HepG2 (cell line): Measurements from ENCODE around the gene MTHFD2L. TPM values are rescaled to one million over a fixed set of nuclear protein-coding genes. Genes with fewer than 3 reads are reported as not detected.

Source experiments
- ATAC-seq: fragments of 200-7000 bp; cut with Tn5 transposase; 3 replicates; pipeline ENCODE4 v1.9.1; 2020; ENCODE audit warnings: mild to moderate bottlenecking, moderate library complexity
- BruUV-seq: library from RNA; stranded (reverse); fragments of 400-500 nt; replicated peaks from 2 replicates; lab custom pipeline; 2021; lab: Mats Ljungman, UMichigan
- CTCF ChIA-PET: fragments of 300-600 bp; formaldehyde crosslinking; extraction: SDS; loops from one replicate; lab custom pipeline; 2021; ENCODE audit warnings: low total read pairs, inconsistent platforms, low intra/inter-chr PET ratio; lab: Yijun Ruan, JAX
- POLR2A ChIA-PET: fragments of 350-600 bp; sonication (Branson Sonifier 250); formaldehyde crosslinking; loops from one replicate; lab custom pipeline; 2020; ENCODE audit warnings: antibody characterized with exemption, inconsistent platforms; lab: Yijun Ruan, JAX
- DNase-seq: peaks from one replicate; pipeline ENCODE4 v3.0.0-alpha.2; 2015; ENCODE audit warnings: low spot score
- FAIRE-seq: peaks from 3 replicates; lab custom pipeline; 2011; peaks lifted over from hg19 to GRCh38; lab: Jason Lieb, UNC
- H2AFZ ChIP-seq: one replicate; pipeline ENCODE4 v1.6.1; 2011; ENCODE audit warnings: low read length, inconsistent platforms
- H3K27ac ChIP-seq: fragments of 300-600 bp; 3 replicates; pipeline ENCODE4 v1.8.0; 2011; ENCODE audit warnings: mixed run types, mild to moderate bottlenecking, mixed read lengths, low read length, inconsistent platforms; ENCODE audit not compliant: insufficient read depth; ENCODE audit errors: extremely low read length
- H3K27me3 ChIP-seq, 2 experiments: fragments of 200-600 bp in 1 of 2; 2 replicates in 1 of 2; 3 replicates in 1 of 2; pipeline versions ENCODE4 v1.6.0 to v1.8.0; 2011; ENCODE audit warnings: low read length in 2 of 2, mild to moderate bottlenecking in 2 of 2, moderate library complexity in 2 of 2, inconsistent platforms in 1 of 2; ENCODE audit not compliant: insufficient read depth in 2 of 2, control insufficient read depth in 1 of 2
- H3K36me3 ChIP-seq, 2 experiments: fragments of 200-600 bp in 1 of 2; replicated peaks in 1 of 2; 2 replicates in 1 of 2; 3 replicates in 1 of 2; pipeline versions ENCODE4 v1.5.1 to v1.8.0; 2011; ENCODE audit warnings: low read length in 2 of 2, inconsistent platforms in 1 of 2; ENCODE audit not compliant: insufficient read depth in 2 of 2, control insufficient read depth in 1 of 2
- H3K4me1 ChIP-seq: 2 replicates; pipeline ENCODE4 v1.5.1; 2012; ENCODE audit warnings: low read length, inconsistent platforms; ENCODE audit not compliant: insufficient read depth
- H3K4me2 ChIP-seq: 2 replicates; pipeline ENCODE4 v1.6.0; 2011; ENCODE audit warnings: low read depth, low read length, inconsistent platforms
- H3K4me3 ChIP-seq, 3 experiments: fragments of 200-600 bp in 1 of 3; sonication (generic), shearing (Covaris generic) in 1 of 3; replicated peaks in 1 of 3; 2 replicates each; pipeline ENCODE4 v1.5.1; 2011 to 2016; ENCODE audit warnings: low read length in 3 of 3, inconsistent platforms in 2 of 3, low read depth in 2 of 3, mild to moderate bottlenecking in 2 of 3, control low read depth in 1 of 3, mixed read lengths in 1 of 3; ENCODE audit not compliant: insufficient read depth in 1 of 3
- H3K79me2 ChIP-seq: one replicate; pipeline ENCODE4 v1.6.1; 2011; ENCODE audit warnings: low read length, inconsistent platforms; ENCODE audit not compliant: insufficient read depth
- H3K9ac ChIP-seq: 2 replicates; pipeline ENCODE4 v1.6.0; 2011; ENCODE audit warnings: mild to moderate bottlenecking, low read depth, low read length, inconsistent platforms; ENCODE audit not compliant: insufficient read depth
- H3K9me3 ChIP-seq: 2 replicates; pipeline ENCODE4 v1.5.1; 2012; ENCODE audit warnings: mild to moderate bottlenecking, low read length
- H4K20me1 ChIP-seq: 2 replicates; pipeline ENCODE4 v1.6.0; 2011; ENCODE audit warnings: inconsistent platforms, mild to moderate bottlenecking, low read length, moderate library complexity; ENCODE audit not compliant: insufficient read depth
- AGO2 ChIP-seq: fragments of 200-400 bp; formaldehyde crosslinking; optimal IDR thresholded peaks from 2 replicates; pipeline ENCODE3; 2017; ENCODE audit warnings: mild to moderate bottlenecking, low read depth, low read length, moderate library complexity
- CAMTA2 ChIP-seq: sonication (generic); formaldehyde crosslinking; IDR thresholded peaks from 2 replicates; pipeline ENCODE4 v1.4.0; 2020; ENCODE audit warnings: mild to moderate bottlenecking, missing genetic modification reagents, borderline replicate concordance
- ETV6 ChIP-seq: sonication (generic); formaldehyde crosslinking; conservative IDR thresholded peaks from 2 replicates; pipeline ENCODE4 v1.4.0; 2020; ENCODE audit warnings: missing genetic modification reagents
- FOXO1 ChIP-seq: sonication (generic); formaldehyde crosslinking; IDR thresholded peaks from 2 replicates; pipeline ENCODE4 v1.4.0; 2020; ENCODE audit warnings: missing genetic modification reagents
- GABPB1 ChIP-seq: IDR thresholded peaks from 2 replicates; pipeline ENCODE4 v1.6.1; 2016; ENCODE audit warnings: mild to moderate bottlenecking, missing genetic modification reagents, moderate library complexity, missing compliant biosample characterization
- HOXA5 ChIP-seq: sonication (generic); formaldehyde crosslinking; IDR thresholded peaks from 2 replicates; pipeline ENCODE4 v1.4.0; 2020; ENCODE audit warnings: missing genetic modification reagents
- KLF12 ChIP-seq: sonication (generic); formaldehyde crosslinking; IDR thresholded peaks from 2 replicates; pipeline ENCODE4 v1.4.0; 2020; ENCODE audit warnings: missing genetic modification reagents, borderline replicate concordance
- SAFB2 ChIP-seq: sonication (generic); formaldehyde crosslinking; IDR thresholded peaks from 2 replicates; pipeline ENCODE4 v1.5.1; 2020; ENCODE audit warnings: missing genetic modification reagents, low read depth, mild to moderate bottlenecking, borderline replicate concordance
- SMAD3 ChIP-seq: sonication (generic); formaldehyde crosslinking; IDR thresholded peaks from 2 replicates; pipeline ENCODE4 v1.4.0; 2020; ENCODE audit warnings: missing genetic modification reagents
- ZBTB1 ChIP-seq: sonication (generic); formaldehyde crosslinking; IDR thresholded peaks from 2 replicates; pipeline ENCODE4 v1.4.0; 2020; ENCODE audit warnings: missing genetic modification reagents, borderline replicate concordance
- ZBTB38 ChIP-seq: sonication (generic); formaldehyde crosslinking; IDR thresholded peaks from 2 replicates; pipeline ENCODE4 v1.5.1; 2020; ENCODE audit warnings: mild to moderate bottlenecking, missing genetic modification reagents
- ZNF543 ChIP-seq: sonication (generic); formaldehyde crosslinking; IDR thresholded peaks from 2 replicates; pipeline ENCODE4 v1.4.0; 2020; ENCODE audit warnings: mild to moderate bottlenecking, missing genetic modification reagents
- ZNF572 ChIP-seq: sonication (generic); formaldehyde crosslinking; IDR thresholded peaks from 2 replicates; pipeline ENCODE4 v1.5.1; 2020; ENCODE audit warnings: mild to moderate bottlenecking, missing genetic modification reagents
- ZZZ3 ChIP-seq: sonication (generic); formaldehyde crosslinking; IDR thresholded peaks from 2 replicates; pipeline ENCODE4 v1.4.0; 2020; ENCODE audit warnings: missing genetic modification reagents, mild to moderate bottlenecking, borderline replicate concordance
- WGBS: methylation state at CpG from one replicate; pipeline ENCODE4 v1.1.6; 2017; ENCODE audit warnings: low lambda C conversion rate; 5-methylcytosine and 5-hydroxymethylcytosine counted together
- in situ Hi-C: cut with HindIII; loops from 2 replicates; pipeline ENCODE4 v1.10.0; 2017; ENCODE audit warnings: low pct_unique_long_range_greater_than_20kb; ENCODE audit not compliant: extremely low pct_ligation_motif_present
- intact Hi-C: fragments of 100-400 bp; cut with micrococcal nuclease; formaldehyde crosslinking; loops from one replicate; pipeline ENCODE4 v1.10.0; 2022; ENCODE audit not compliant: unreplicated experiment
- polyA plus RNA-seq, 8 experiments: library from polyadenylated mRNA; depleted of rRNA in 3 of 8; stranded (reverse) in 7 of 8; unstranded in 1 of 8; fragments of >200 nt; fragmentation: Illumina TruSeq in 4 of 8; extraction: Trizol in 4 of 8; gene quantifications; 2 replicates each; pipeline versions ENCODE4 v1.2.1 to v1.2.3, GENCODE V29; 2011 to 2016; ENCODE audit warnings: low read depth in 4 of 8, missing spikeins in 1 of 8, mixed read lengths in 1 of 8; ENCODE audit not compliant: insufficient read depth in 1 of 8
- total RNA-seq, 5 experiments: library from RNA; depleted of rRNA; stranded (reverse); fragments of >200 nt; fragmentation: Illumina TruSeq; extraction: Trizol; gene quantifications; 2 replicates each; pipeline ENCODE4 v1.2.3, GENCODE V29; 2016; ENCODE audit warnings: low read depth in 1 of 5
- TF ChIP-seq, protein P1 (sequence below): sonication (generic); formaldehyde crosslinking; IDR thresholded peaks from 2 replicates; pipeline ENCODE4 v1.4.0; 2020; ENCODE audit warnings: missing genetic modification reagents
- TF ChIP-seq, protein P2 (sequence below): sonication (generic); formaldehyde crosslinking; IDR thresholded peaks from 2 replicates; pipeline ENCODE4 v1.8.1; 2023; ENCODE audit warnings: missing genetic modification reagents, inconsistent platforms, borderline replicate concordance
- TF ChIP-seq, protein P3 (sequence below): sonication (generic); formaldehyde crosslinking; conservative IDR thresholded peaks from 2 replicates; pipeline ENCODE4 v1.8.0; 2022; ENCODE audit warnings: missing genetic modification reagents

The MTHFD2L gene
- total and polyA plus RNA-seq, 2 of the 13 experiments (the other 11 are each of a cell fraction or from before 2014, with no cell fraction given) = 10.5 to 14.9 TPM

DNA sequence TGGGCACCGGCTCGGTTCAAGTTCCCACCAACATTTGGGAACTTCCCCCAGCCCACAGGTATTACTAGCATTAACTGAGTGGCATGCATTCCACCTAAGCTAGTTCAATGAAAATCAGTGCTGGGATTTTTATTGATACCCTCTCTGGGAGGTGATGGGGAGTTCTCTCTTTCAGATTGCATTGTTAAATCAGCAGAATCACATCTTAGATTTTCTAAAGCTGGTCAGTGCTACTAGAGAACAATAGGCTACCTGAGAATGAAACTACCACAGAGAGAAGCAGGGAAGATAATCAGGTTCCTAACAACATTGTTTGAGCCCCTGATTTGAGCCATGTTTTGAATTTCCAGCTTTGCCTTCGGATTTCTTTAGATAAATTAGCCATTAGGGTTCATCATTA lies 166.3 kb downstream of the MTHFD2L start (continued):
- TF ChIP-seq, protein P1, sequence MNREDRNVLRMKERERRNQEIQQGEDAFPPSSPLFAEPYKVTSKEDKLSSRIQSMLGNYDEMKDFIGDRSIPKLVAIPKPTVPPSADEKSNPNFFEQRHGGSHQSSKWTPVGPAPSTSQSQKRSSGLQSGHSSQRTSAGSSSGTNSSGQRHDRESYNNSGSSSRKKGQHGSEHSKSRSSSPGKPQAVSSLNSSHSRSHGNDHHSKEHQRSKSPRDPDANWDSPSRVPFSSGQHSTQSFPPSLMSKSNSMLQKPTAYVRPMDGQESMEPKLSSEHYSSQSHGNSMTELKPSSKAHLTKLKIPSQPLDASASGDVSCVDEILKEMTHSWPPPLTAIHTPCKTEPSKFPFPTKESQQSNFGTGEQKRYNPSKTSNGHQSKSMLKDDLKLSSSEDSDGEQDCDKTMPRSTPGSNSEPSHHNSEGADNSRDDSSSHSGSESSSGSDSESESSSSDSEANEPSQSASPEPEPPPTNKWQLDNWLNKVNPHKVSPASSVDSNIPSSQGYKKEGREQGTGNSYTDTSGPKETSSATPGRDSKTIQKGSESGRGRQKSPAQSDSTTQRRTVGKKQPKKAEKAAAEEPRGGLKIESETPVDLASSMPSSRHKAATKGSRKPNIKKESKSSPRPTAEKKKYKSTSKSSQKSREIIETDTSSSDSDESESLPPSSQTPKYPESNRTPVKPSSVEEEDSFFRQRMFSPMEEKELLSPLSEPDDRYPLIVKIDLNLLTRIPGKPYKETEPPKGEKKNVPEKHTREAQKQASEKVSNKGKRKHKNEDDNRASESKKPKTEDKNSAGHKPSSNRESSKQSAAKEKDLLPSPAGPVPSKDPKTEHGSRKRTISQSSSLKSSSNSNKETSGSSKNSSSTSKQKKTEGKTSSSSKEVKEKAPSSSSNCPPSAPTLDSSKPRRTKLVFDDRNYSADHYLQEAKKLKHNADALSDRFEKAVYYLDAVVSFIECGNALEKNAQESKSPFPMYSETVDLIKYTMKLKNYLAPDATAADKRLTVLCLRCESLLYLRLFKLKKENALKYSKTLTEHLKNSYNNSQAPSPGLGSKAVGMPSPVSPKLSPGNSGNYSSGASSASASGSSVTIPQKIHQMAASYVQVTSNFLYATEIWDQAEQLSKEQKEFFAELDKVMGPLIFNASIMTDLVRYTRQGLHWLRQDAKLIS (CRISPR knock-in tag) = no peak

DNA sequence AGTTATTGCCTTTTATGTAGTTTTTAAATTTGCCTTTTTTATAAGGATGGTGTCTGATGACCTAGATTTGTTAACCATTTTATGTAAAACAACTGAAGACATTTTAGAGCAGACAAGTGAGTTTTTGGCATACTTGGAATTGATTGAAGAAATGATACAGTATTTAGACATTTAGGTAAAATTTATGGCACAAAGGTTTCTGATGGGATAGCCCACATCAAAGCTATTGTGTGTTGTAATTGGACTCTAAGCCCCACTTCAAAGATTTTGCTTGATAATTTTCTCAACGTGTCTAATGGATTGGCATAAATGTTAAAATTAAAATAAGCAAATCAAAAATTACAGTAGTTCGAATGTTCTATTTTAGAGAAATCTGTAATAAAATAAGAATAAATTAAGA lies 168.0 kb downstream of the MTHFD2L start:
- no peak overlapping the region for H3K27ac ChIP-seq
- H3K4me3 ChIP-seq = no peak overlapping the region
- BruUV-seq = no TSS peak
- H3K9me3 ChIP-seq = no peaks in the 10 kb centered on the region
- no peak for FAIRE-seq
- DNase-seq = no peak
- no peak overlapping the region for H2AFZ ChIP-seq
- H3K36me3 ChIP-seq = no peaks in the 10 kb centered on the region
- 12% methylated on average over 2 of the region's 2 CpGs for whole genome bisulfite sequencing
- in situ Hi-C loops (no loop called here), intact Hi-C loops (no loop called here)
- no peaks in the 10 kb centered on the region; a peak in 1 of 5 replicates for H3K27me3 ChIP-seq
- CTCF ChIA-PET = no interaction called here
- no peak overlapping the region for H3K4me2 ChIP-seq
- no peak for ATAC-seq
- H3K9ac ChIP-seq = no peak overlapping the region
- H4K20me1 ChIP-seq = no peaks in the 10 kb centered on the region
- POLR2A ChIA-PET = no interaction called here
- H3K79me2 ChIP-seq = no peaks in the 10 kb centered on the region
- H3K4me1 ChIP-seq = no peaks in the 10 kb centered on the region
- TF ChIP-seq SMAD3 (CRISPR knock-in tag) = no peak
- no peak for TF ChIP-seq GABPB1 (CRISPR knock-in tag)
- TF ChIP-seq ZNF543 (CRISPR knock-in tag) = no peak
- TF ChIP-seq FOXO1 = no peak
- no peak for TF ChIP-seq HOXA5 (CRISPR knock-in tag)
- no peak for TF ChIP-seq KLF12 (CRISPR knock-in tag)
- no peak for TF ChIP-seq CAMTA2
- TF ChIP-seq, protein P2, sequence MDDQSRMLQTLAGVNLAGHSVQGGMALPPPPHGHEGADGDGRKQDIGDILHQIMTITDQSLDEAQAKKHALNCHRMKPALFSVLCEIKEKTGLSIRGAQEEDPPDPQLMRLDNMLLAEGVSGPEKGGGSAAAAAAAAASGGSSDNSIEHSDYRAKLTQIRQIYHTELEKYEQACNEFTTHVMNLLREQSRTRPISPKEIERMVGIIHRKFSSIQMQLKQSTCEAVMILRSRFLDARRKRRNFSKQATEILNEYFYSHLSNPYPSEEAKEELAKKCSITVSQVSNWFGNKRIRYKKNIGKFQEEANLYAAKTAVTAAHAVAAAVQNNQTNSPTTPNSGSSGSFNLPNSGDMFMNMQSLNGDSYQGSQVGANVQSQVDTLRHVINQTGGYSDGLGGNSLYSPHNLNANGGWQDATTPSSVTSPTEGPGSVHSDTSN = no peak
- no peak for TF ChIP-seq ZZZ3 (CRISPR knock-in tag)
- TF ChIP-seq ZBTB1 = no peak
- TF ChIP-seq AGO2 = no peak
- no peak for TF ChIP-seq ZNF572 (CRISPR knock-in tag)
- no peak for TF ChIP-seq SAFB2 (CRISPR knock-in tag)
- no peak for TF ChIP-seq ETV6 (CRISPR knock-in tag)
- TF ChIP-seq, protein P3, sequence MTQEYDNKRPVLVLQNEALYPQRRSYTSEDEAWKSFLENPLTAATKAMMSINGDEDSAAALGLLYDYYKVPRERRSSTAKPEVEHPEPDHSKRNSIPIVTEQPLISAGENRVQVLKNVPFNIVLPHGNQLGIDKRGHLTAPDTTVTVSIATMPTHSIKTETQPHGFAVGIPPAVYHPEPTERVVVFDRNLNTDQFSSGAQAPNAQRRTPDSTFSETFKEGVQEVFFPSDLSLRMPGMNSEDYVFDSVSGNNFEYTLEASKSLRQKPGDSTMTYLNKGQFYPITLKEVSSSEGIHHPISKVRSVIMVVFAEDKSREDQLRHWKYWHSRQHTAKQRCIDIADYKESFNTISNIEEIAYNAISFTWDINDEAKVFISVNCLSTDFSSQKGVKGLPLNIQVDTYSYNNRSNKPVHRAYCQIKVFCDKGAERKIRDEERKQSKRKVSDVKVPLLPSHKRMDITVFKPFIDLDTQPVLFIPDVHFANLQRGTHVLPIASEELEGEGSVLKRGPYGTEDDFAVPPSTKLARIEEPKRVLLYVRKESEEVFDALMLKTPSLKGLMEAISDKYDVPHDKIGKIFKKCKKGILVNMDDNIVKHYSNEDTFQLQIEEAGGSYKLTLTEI (CRISPR knock-in tag) = no peak
- TF ChIP-seq ZBTB38 (CRISPR knock-in tag) = no peak
